NCI-H1436 (cell line): ENCODE data around the gene NCAM2.
"Not testable (repeated sequence)": the region's sequence is repeated elsewhere in the genome, so short reads cannot be mapped to it uniquely, and the experiment has no call there.

Experiments used
- DNase-seq: peaks from one replicate; lab custom pipeline; 2025; lab: John Stamatoyannopoulos, UW

Gene NCAM2

GRCh38 chr21:21103692-21104091, 105.5 kb downstream of the NCAM2 start:
- no peak for DNase-seq

- no peak for DNase-seq
Observed at GRCh38 chr21:21109736-21110135, 111.5 kb downstream of the NCAM2 start.

GRCh38 chr21:21111309-21111920, 113.2 kb downstream of the NCAM2 start:
- DNase-seq: no peak

- no peak for DNase-seq
Observed at GRCh38 chr21:21114461-21114860, 116.3 kb downstream of the NCAM2 start.

- DNase-seq: no peak
Observed at GRCh38 chr21:21119091-21119490, 120.9 kb downstream of the NCAM2 start.

- no peak for DNase-seq
Observed at GRCh38 chr21:21122680-21123079, 124.5 kb downstream of the NCAM2 start.

GRCh38 chr21:21132390-21132789, 134.2 kb downstream of the NCAM2 start:
- no peak for DNase-seq

GRCh38 chr21:21137986-21138385, 139.8 kb downstream of the NCAM2 start:
- DNase-seq: no peak

GRCh38 chr21:21146587-21147373, 148.6 kb downstream of the NCAM2 start:
- DNase-seq: no peak

GRCh38 chr21:21147374-21147745, 149.2 kb downstream of the NCAM2 start:
- no peak for DNase-seq

GRCh38 chr21:21148009-21148408, 149.8 kb downstream of the NCAM2 start:
- DNase-seq: no peak

GRCh38 chr21:21148514-21148913, 150.3 kb downstream of the NCAM2 start:
- DNase-seq: no peak

- not testable (repeated sequence) for DNase-seq
Observed at GRCh38 chr21:21149445-21149844, 151.2 kb downstream of the NCAM2 start.

GRCh38 chr21:21151231-21151630, 153.0 kb downstream of the NCAM2 start:
- DNase-seq: no peak

- DNase-seq: no peak
Observed at GRCh38 chr21:21156397-21156796, 158.2 kb downstream of the NCAM2 start.

- DNase-seq: no peak
Observed at GRCh38 chr21:21156957-21157356, 158.7 kb downstream of the NCAM2 start.

- no peak for DNase-seq
Observed at GRCh38 chr21:21158376-21158918, 160.2 kb downstream of the NCAM2 start.

- no peak for DNase-seq
Observed at GRCh38 chr21:21159253-21159899, 161.2 kb downstream of the NCAM2 start.

- DNase-seq: no peak
Observed at GRCh38 chr21:21162786-21163185, 164.6 kb downstream of the NCAM2 start.

GRCh38 chr21:21163904-21164303, 165.7 kb downstream of the NCAM2 start:
- DNase-seq: peak; percentile 27

- no peak for DNase-seq
Observed at GRCh38 chr21:21165063-21165645, 166.9 kb downstream of the NCAM2 start.

- DNase-seq: no peak
Observed at GRCh38 chr21:21174676-21175075, 176.5 kb downstream of the NCAM2 start.
